GM12873 (cell line): ENCODE data around the gene EPHA4.

Experiments
- CTCF ChIP-seq: IDR thresholded peaks from 2 replicates; pipeline ENCODE4 v1.5.1; 2012; ENCODE audit warnings: low read depth, mild to moderate bottlenecking, moderate library complexity, low read length, control low read depth; ENCODE audit not compliant: insufficient read depth; ENCODE audit errors: missing control alignments

The EPHA4 gene

GRCh38 chr2:221439761-221440479 lies 132.2 kb downstream of the EPHA4 start:
- TF ChIP-seq CTCF: no peak

- no peak for TF ChIP-seq CTCF
Observed at GRCh38 chr2:221437056-221437455, 135.0 kb downstream of the EPHA4 start.

- no peak for TF ChIP-seq CTCF
Observed at GRCh38 chr2:221435171-221435570, 136.9 kb downstream of the EPHA4 start.

- TF ChIP-seq CTCF: no peak
Observed at GRCh38 chr2:221434142-221434541, 138.0 kb downstream of the EPHA4 start.

- TF ChIP-seq CTCF: no peak
Observed at GRCh38 chr2:221431477-221431876, 140.6 kb downstream of the EPHA4 start.

GRCh38 chr2:221429741-221430491 lies 142.2 kb downstream of the EPHA4 start:
- TF ChIP-seq CTCF: no peak

GRCh38 chr2:221428896-221429295 lies 143.2 kb downstream of the EPHA4 start:
- no peak for TF ChIP-seq CTCF
